GM21390 (cell line): ENCODE data around the gene RNU1-1.
"Not testable (repeated sequence)": the region's sequence is repeated elsewhere in the genome, so short reads cannot be mapped to it uniquely, and the experiment has no call there.

Experiments used
- ATAC-seq: cut with Tn5 transposase; IDR thresholded peaks from one replicate; pipeline ENCODE4 v1.9.1; 2021; ENCODE audit not compliant: unreplicated experiment

The RNU1-1 gene

DNA sequence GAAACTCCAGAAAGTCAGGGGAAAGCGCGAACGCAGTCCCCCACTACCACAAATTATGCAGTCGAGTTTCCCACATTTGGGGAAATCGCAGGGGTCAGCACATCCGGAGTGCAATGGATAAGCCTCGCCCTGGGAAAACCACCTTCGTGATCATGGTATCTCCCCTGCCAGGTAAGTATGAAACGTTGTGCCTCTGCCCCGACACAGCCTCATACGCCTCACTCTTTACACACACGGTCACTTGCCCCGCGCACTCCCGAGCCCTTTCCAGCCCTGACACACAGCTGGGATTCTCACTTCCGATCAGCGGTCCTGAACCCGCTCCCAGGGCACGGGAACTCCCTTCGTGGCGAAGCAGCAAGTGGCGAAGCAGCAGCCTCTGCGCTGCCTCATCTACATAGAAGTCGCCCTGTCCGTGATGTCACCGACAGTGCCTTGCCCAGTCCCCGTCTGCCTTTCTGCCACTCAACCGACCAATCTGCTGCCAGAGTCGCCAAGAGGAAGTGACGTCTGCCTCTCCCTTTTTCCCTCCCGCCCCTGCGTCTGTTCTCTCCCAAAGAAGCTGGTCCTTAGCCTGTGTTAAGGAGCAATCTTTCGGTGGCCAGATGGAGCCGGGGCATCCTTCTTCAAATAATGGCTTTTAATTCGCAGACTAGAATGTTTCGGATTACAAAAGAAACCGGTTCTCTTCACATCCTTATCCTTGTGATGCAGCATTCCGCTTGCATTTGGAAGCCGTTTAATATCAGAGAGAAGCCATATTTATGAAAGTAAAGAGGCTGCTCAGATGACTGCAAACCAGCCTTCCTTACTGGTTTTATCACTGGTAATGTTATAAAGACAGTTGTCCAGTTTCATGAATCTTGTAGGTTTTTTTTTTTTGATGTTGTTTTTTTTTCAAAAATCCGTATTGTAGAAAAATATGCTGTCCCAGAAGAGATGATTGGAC lies at the start of gene RNU1-1:
TSS of gene RNU1-1 (minus strand) at position 179 of the 949 bp plus-strand sequence.
- ATAC-seq: not testable (repeated sequence)

GRCh38 chr1:16561035-16561434 lies 47.0 kb upstream of the RNU1-1 start:
- not testable (repeated sequence) for ATAC-seq

DNA sequence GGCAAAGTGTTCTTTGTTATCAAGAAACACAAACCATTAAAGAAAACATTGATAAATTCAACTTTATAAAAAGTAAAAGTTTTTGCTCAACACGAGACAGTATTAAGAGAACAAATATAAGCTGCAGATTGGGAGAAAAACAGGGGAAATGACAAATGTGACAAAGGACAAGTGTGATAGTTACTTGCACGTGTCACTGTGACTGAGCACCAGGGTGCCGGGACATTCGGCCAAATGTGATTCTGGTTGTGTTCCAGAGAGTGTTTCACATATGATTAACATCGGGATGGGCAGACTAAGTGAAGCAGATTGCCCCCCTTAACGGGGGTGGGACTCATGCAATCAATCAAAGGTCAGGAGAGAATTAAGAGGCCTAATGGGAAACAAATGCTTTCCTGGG lies 46.4 kb upstream of the RNU1-1 start:
- not testable (repeated sequence) for ATAC-seq

GRCh38 chr1:16559688-16560087 lies 45.6 kb upstream of the RNU1-1 start:
- ATAC-seq: not testable (repeated sequence)

GRCh38 chr1:16557034-16557433 lies 42.9 kb upstream of the RNU1-1 start:
- ATAC-seq: not testable (repeated sequence)

- ATAC-seq: not testable (repeated sequence)
These were observed 39.2 kb upstream of the RNU1-1 start for GRCh38 chr1:16553244-16553643.

GRCh38 chr1:16550212-16550918 lies 36.3 kb upstream of the RNU1-1 start:
- not testable (repeated sequence) for ATAC-seq

DNA sequence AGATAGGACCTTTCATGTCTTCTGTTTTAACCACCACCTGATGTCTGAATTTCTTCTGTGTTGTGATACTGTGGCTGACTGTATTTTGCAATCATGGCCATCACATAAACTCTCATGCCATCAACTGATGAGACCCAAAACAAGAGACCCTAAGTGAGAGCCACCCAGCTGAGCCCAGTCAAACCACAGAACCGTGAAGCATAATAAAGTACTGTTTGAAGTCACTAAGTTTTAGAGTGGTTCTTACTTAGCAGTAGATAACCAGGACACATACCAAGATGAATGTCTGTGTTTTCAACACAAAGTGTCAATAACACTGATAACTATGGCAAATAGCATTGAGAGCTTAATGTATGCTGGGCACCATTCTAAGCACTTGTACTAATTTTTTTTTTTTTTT lies 35.5 kb upstream of the RNU1-1 start:
- ATAC-seq: not testable (repeated sequence)

GRCh38 chr1:16547502-16548241 lies 33.6 kb upstream of the RNU1-1 start:
- ATAC-seq: not testable (repeated sequence)

- ATAC-seq: not testable (repeated sequence)
These were observed 31.6 kb upstream of the RNU1-1 start for GRCh38 chr1:16545682-16546095.

GRCh38 chr1:16540421-16540893 lies 26.4 kb upstream of the RNU1-1 start:
- not testable (repeated sequence) for ATAC-seq

- ATAC-seq: not testable (repeated sequence)
These were observed 23.4 kb upstream of the RNU1-1 start for GRCh38 chr1:16537528-16537927.

- ATAC-seq: not testable (repeated sequence)
These were observed 22.7 kb upstream of the RNU1-1 start for GRCh38 chr1:16536796-16537195.

- not testable (repeated sequence) for ATAC-seq
These were observed 21.8 kb upstream of the RNU1-1 start for GRCh38 chr1:16535898-16536297.

- ATAC-seq: not testable (repeated sequence)
These were observed 21.4 kb upstream of the RNU1-1 start for GRCh38 chr1:16535487-16535886.

DNA sequence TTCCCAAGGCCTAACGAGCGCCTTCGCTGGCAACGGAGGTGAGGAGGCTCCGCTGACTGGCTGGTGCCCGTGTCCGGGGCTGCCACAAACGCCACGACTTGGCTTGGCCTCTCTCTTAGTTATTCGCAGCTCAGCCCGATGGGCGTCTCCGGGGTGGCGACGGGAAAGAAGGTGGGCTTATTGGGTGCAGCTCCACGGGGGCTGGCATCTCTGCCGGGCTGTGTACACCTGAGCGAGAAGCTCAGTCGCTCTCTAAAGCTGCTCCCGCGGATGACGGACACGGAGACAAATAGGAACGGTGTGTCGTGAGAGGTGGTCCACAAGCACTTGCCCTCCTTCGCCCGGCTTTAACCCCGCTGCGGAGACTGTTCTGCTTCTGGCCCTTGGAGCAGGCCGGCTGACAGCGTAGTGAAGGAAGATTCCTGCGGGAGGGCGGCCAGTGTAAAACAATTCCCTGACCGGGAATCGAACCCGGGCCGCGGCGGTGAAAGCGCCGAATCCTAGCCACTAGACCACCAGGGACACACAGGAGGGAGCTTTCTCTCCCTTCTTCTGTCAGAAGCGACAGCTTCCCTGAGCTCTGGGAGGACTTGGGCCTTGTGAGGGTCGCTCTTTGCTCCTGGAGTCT lies 20.9 kb upstream of the RNU1-1 start:
- not testable (repeated sequence) for ATAC-seq

- not testable (repeated sequence) for ATAC-seq
These were observed 20.2 kb upstream of the RNU1-1 start for GRCh38 chr1:16534239-16534828.

GRCh38 chr1:16532235-16532991 lies 18.3 kb upstream of the RNU1-1 start:
- ATAC-seq: not testable (repeated sequence)

DNA sequence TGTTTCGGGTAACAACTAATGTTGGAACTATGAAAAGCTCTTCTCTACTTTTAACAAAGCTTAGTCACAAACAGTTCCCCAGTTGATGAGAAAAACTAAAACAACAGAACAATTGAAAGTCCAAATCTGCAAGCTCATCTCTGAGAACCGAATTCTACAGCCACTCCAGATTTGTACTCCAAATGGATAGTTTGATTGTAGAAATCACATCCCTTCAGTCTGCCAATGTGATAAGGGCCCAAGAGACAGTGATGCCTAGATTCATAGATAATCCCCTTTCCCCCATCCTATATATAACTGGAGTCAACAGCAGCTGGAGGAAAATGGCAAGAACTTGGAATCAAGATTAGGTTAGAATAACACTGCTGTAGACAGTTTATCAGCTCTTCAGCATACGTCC lies 14.3 kb upstream of the RNU1-1 start:
- ATAC-seq: not testable (repeated sequence)
